HepG2 (cell line): Measurements from ENCODE around the gene MVK. TPM values are rescaled to one million over a fixed set of nuclear protein-coding genes. Genes with fewer than 3 reads are reported as not detected.

Experiments used
- ATAC-seq: fragments of 200-7000 bp; cut with Tn5 transposase; 3 replicates; pipeline ENCODE4 v1.9.1; 2020; ENCODE audit warnings: mild to moderate bottlenecking, moderate library complexity
- BruUV-seq: library from RNA; stranded (reverse); fragments of 400-500 nt; replicated peaks from 2 replicates; lab custom pipeline; 2021; lab: Mats Ljungman, UMichigan
- CTCF ChIA-PET: fragments of 300-600 bp; formaldehyde crosslinking; extraction: SDS; loops from one replicate; lab custom pipeline; 2021; ENCODE audit warnings: low total read pairs, inconsistent platforms, low intra/inter-chr PET ratio; lab: Yijun Ruan, JAX
- POLR2A ChIA-PET: fragments of 350-600 bp; sonication (Branson Sonifier 250); formaldehyde crosslinking; loops from one replicate; lab custom pipeline; 2020; ENCODE audit warnings: antibody characterized with exemption, inconsistent platforms; lab: Yijun Ruan, JAX
- DNase-seq: peaks from one replicate; pipeline ENCODE4 v3.0.0-alpha.2; 2015; ENCODE audit warnings: low spot score
- FAIRE-seq: peaks from 3 replicates; lab custom pipeline; 2011; peaks lifted over from hg19 to GRCh38; lab: Jason Lieb, UNC
- H2AFZ ChIP-seq: one replicate; pipeline ENCODE4 v1.6.1; 2011; ENCODE audit warnings: low read length, inconsistent platforms
- H3K27ac ChIP-seq: fragments of 300-600 bp; 3 replicates; pipeline ENCODE4 v1.8.0; 2011; ENCODE audit warnings: mixed run types, mild to moderate bottlenecking, mixed read lengths, low read length, inconsistent platforms; ENCODE audit not compliant: insufficient read depth; ENCODE audit errors: extremely low read length
- H3K27me3 ChIP-seq, 2 experiments: fragments of 200-600 bp in 1 of 2; 2 replicates in 1 of 2; 3 replicates in 1 of 2; pipeline versions ENCODE4 v1.6.0 to v1.8.0; 2011; ENCODE audit warnings: low read length in 2 of 2, mild to moderate bottlenecking in 2 of 2, moderate library complexity in 2 of 2, inconsistent platforms in 1 of 2; ENCODE audit not compliant: insufficient read depth in 2 of 2, control insufficient read depth in 1 of 2
- H3K36me3 ChIP-seq, 2 experiments: fragments of 200-600 bp in 1 of 2; replicated peaks in 1 of 2; 2 replicates in 1 of 2; 3 replicates in 1 of 2; pipeline versions ENCODE4 v1.5.1 to v1.8.0; 2011; ENCODE audit warnings: low read length in 2 of 2, inconsistent platforms in 1 of 2; ENCODE audit not compliant: insufficient read depth in 2 of 2, control insufficient read depth in 1 of 2
- H3K4me1 ChIP-seq: 2 replicates; pipeline ENCODE4 v1.5.1; 2012; ENCODE audit warnings: low read length, inconsistent platforms; ENCODE audit not compliant: insufficient read depth
- H3K4me2 ChIP-seq: 2 replicates; pipeline ENCODE4 v1.6.0; 2011; ENCODE audit warnings: low read depth, low read length, inconsistent platforms
- H3K4me3 ChIP-seq, 3 experiments: fragments of 200-600 bp in 1 of 3; sonication (generic), shearing (Covaris generic) in 1 of 3; replicated peaks in 1 of 3; 2 replicates each; pipeline ENCODE4 v1.5.1; 2011 to 2016; ENCODE audit warnings: low read length in 3 of 3, inconsistent platforms in 2 of 3, low read depth in 2 of 3, mild to moderate bottlenecking in 2 of 3, control low read depth in 1 of 3, mixed read lengths in 1 of 3; ENCODE audit not compliant: insufficient read depth in 1 of 3
- H3K79me2 ChIP-seq: one replicate; pipeline ENCODE4 v1.6.1; 2011; ENCODE audit warnings: low read length, inconsistent platforms; ENCODE audit not compliant: insufficient read depth
- H3K9ac ChIP-seq: 2 replicates; pipeline ENCODE4 v1.6.0; 2011; ENCODE audit warnings: mild to moderate bottlenecking, low read depth, low read length, inconsistent platforms; ENCODE audit not compliant: insufficient read depth
- H3K9me3 ChIP-seq: 2 replicates; pipeline ENCODE4 v1.5.1; 2012; ENCODE audit warnings: mild to moderate bottlenecking, low read length
- H4K20me1 ChIP-seq: 2 replicates; pipeline ENCODE4 v1.6.0; 2011; ENCODE audit warnings: inconsistent platforms, mild to moderate bottlenecking, low read length, moderate library complexity; ENCODE audit not compliant: insufficient read depth
- CENPBD1 ChIP-seq: sonication (generic); formaldehyde crosslinking; IDR thresholded peaks from 2 replicates; pipeline ENCODE4 v1.8.0; 2022; ENCODE audit warnings: missing genetic modification reagents, low read depth, mild to moderate bottlenecking, borderline replicate concordance
- DMAP1 ChIP-seq: IDR thresholded peaks from 2 replicates; pipeline ENCODE4 v1.6.1; 2016
- HHEX ChIP-seq: IDR thresholded peaks from 2 replicates; pipeline ENCODE4 v1.6.1; 2016; ENCODE audit warnings: control low read depth
- KAT2B ChIP-seq: fragments of 150-350 bp; IDR thresholded peaks from 2 replicates; pipeline ENCODE4 v1.6.1; 2014; ENCODE audit warnings: low read depth, low read length, borderline replicate concordance
- MTA1 ChIP-seq: sonication (generic); formaldehyde crosslinking; IDR thresholded peaks from 2 replicates; pipeline ENCODE4 v1.4.0; 2020; ENCODE audit warnings: missing genetic modification reagents, mild to moderate bottlenecking, borderline replicate concordance
- NCOA5 ChIP-seq: sonication (generic); formaldehyde crosslinking; IDR thresholded peaks from 2 replicates; pipeline ENCODE4 v1.4.0; 2020; ENCODE audit warnings: missing genetic modification reagents
- NFRKB ChIP-seq: fragments of 450-650 bp; IDR thresholded peaks from 2 replicates; pipeline ENCODE4 v1.6.1; 2017
- NR0B2 ChIP-seq: sonication (generic); formaldehyde crosslinking; IDR thresholded peaks from 2 replicates; pipeline ENCODE4 v1.4.0; 2020; ENCODE audit warnings: mild to moderate bottlenecking, missing genetic modification reagents
- TAF1 ChIP-seq: sonication (generic); formaldehyde crosslinking; IDR thresholded peaks from 2 replicates; pipeline ENCODE4 v1.4.0; 2020; ENCODE audit warnings: missing genetic modification reagents
- TARDBP ChIP-seq: sonication (generic); formaldehyde crosslinking; IDR thresholded peaks from 2 replicates; pipeline ENCODE4 v1.8.0; 2022; ENCODE audit warnings: mild to moderate bottlenecking, missing genetic modification reagents
- ZNF256 ChIP-seq: sonication (generic); formaldehyde crosslinking; conservative IDR thresholded peaks from 2 replicates; pipeline ENCODE4 v1.4.0; 2020; ENCODE audit warnings: missing genetic modification reagents
- ZNF382 ChIP-seq: sonication (generic); formaldehyde crosslinking; IDR thresholded peaks from 2 replicates; pipeline ENCODE4 v1.5.0; 2020; ENCODE audit warnings: missing genetic modification reagents, mild to moderate bottlenecking, borderline replicate concordance
- ZNF639 ChIP-seq: conservative IDR thresholded peaks from 2 replicates; pipeline ENCODE4 v1.6.1; 2018; ENCODE audit warnings: missing genetic modification reagents
- ZNF720 ChIP-seq: sonication (generic); formaldehyde crosslinking; IDR thresholded peaks from 2 replicates; pipeline ENCODE4 v1.4.0; 2020; ENCODE audit warnings: missing genetic modification reagents
- WGBS: methylation state at CpG from one replicate; pipeline ENCODE4 v1.1.6; 2017; ENCODE audit warnings: low lambda C conversion rate; 5-methylcytosine and 5-hydroxymethylcytosine counted together
- in situ Hi-C: cut with HindIII; loops from 2 replicates; pipeline ENCODE4 v1.10.0; 2017; ENCODE audit warnings: low pct_unique_long_range_greater_than_20kb; ENCODE audit not compliant: extremely low pct_ligation_motif_present
- intact Hi-C: fragments of 100-400 bp; cut with micrococcal nuclease; formaldehyde crosslinking; loops from one replicate; pipeline ENCODE4 v1.10.0; 2022; ENCODE audit not compliant: unreplicated experiment
- polyA plus RNA-seq, 8 experiments: library from polyadenylated mRNA; depleted of rRNA in 3 of 8; stranded (reverse) in 7 of 8; unstranded in 1 of 8; fragments of >200 nt; fragmentation: Illumina TruSeq in 4 of 8; extraction: Trizol in 4 of 8; gene quantifications; 2 replicates each; pipeline versions ENCODE4 v1.2.1 to v1.2.3, GENCODE V29; 2011 to 2016; ENCODE audit warnings: low read depth in 4 of 8, missing spikeins in 1 of 8, mixed read lengths in 1 of 8; ENCODE audit not compliant: insufficient read depth in 1 of 8
- total RNA-seq, 5 experiments: library from RNA; depleted of rRNA; stranded (reverse); fragments of >200 nt; fragmentation: Illumina TruSeq; extraction: Trizol; gene quantifications; 2 replicates each; pipeline ENCODE4 v1.2.3, GENCODE V29; 2016; ENCODE audit warnings: low read depth in 1 of 5

The MVK gene
- total and polyA plus RNA-seq, 2 of the 13 experiments (the other 11 are each of a cell fraction or from before 2014, with no cell fraction given) = 11.6 to 66.9 TPM

- Histone ChIP-seq H3K4me1 (peaks cover 38% of the 10 kb centered on the region), H3K79me2 (no peaks in the 10 kb centered on the region), H3K9ac (no peak overlapping the region), H3K4me3 (no peak overlapping the region), H3K27me3 (no peaks in the 10 kb centered on the region), H3K4me2 (no peak overlapping the region), H3K27ac (no peak overlapping the region), H3K36me3 (peaks cover 4 to 40% of the 10 kb centered on the region in 2 experiments; a peak in 4 of 5 replicates), H3K9me3 (no peaks in the 10 kb centered on the region), H2AFZ (no peak overlapping the region), H4K20me1 (no peaks in the 10 kb centered on the region)
- FAIRE-seq (no peak), ATAC-seq (no peak), DNase-seq (no peak)
- in situ Hi-C loops = no loop called here
- CTCF ChIA-PET = no interaction called here
- WGBS = 100% methylated on average over 9 of the region's 10 CpGs
- intact Hi-C loops = no loop called here
- TF ChIP-seq NR0B2 = no peak
- no peak for TF ChIP-seq DMAP1 (CRISPR knock-in tag)
- TF ChIP-seq CENPBD1 = no peak
- TF ChIP-seq ZNF256 = no peak
- no peak for TF ChIP-seq NFRKB
- no peak for TF ChIP-seq NCOA5
- no peak for TF ChIP-seq MTA1
- TF ChIP-seq HHEX (CRISPR knock-in tag) = no peak
- TF ChIP-seq ZNF639 = no peak
- TF ChIP-seq TARDBP (CRISPR knock-in tag) = no peak
- TF ChIP-seq TAF1 = no peak
- no peak for TF ChIP-seq ZNF382 (CRISPR knock-in tag)
- no peak for TF ChIP-seq KAT2B
- TF ChIP-seq ZNF720 = no peak
- BruUV-seq = no TSS peak
- POLR2A ChIA-PET = interaction anchor here (0.6 kb wide), 1 partner anchor 19 kb away, joined by 3 read pairs; no protein-coding TSS in a partner anchor
Measured at GRCh38 chr12:109591041-109591440, 17.4 kb downstream of the MVK start.
